ENCODE results near the gene UBE2M.
"Not testable (repeated sequence)": the region's sequence is repeated elsewhere in the genome, so short reads cannot be mapped to it uniquely, and the experiment has no call there.

UBE2M gene

DNA sequence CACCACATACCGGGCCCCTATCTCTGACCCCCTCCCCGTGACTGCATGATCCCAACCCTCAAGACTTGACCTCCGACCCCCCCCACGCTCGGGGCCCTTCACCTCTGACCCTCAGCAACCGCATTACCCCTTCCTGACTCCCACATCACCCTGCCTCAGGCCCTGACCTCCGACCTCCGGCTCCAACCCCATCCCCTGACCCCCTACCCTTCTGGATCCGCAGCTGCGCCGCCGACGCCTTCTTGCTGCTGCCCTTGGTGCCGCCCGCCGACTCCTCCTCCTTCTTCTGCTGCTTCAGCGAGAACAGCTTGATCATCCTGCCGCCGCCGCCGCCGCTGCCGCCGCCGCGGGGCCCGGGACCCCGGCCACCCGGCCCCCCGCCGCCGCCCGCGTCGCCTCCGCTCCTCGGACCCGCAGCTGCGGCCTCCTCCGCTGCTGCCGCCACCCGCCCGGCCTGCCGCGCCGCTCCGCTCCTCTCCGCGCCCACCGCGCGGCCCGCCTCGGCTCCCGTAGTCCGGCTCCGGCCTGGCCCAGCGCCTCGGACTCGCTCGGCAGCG is at the start of gene UBE2M:
UBE2M (minus strand) TSS at position 546 of the 557 bp plus-strand sequence; CDS start at position 316, 230 bp downstream.
- no peak for DNase-seq

DNA sequence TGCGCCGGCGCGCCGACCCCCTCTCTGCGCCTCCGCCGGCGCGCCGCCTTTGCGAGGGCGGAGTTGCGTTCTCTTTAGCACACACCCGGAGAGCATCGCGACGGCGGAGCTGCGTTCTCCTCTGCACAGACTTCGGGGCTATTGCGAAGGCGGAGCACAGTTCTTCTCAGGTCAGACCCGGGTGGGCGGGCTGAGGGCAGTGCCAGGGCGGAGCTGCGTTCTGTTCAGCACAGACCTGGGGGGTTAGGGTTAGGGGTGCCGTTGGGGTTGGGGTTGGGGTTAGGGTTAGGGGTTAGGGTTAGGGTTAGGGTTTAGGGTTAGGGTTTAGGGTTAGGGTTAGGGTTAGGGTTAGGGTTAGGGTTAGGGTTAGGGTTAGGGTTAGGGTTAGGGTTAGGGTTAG is 48.8 kb upstream of the UBE2M start:
- DNase-seq: not testable (repeated sequence)

DNA sequence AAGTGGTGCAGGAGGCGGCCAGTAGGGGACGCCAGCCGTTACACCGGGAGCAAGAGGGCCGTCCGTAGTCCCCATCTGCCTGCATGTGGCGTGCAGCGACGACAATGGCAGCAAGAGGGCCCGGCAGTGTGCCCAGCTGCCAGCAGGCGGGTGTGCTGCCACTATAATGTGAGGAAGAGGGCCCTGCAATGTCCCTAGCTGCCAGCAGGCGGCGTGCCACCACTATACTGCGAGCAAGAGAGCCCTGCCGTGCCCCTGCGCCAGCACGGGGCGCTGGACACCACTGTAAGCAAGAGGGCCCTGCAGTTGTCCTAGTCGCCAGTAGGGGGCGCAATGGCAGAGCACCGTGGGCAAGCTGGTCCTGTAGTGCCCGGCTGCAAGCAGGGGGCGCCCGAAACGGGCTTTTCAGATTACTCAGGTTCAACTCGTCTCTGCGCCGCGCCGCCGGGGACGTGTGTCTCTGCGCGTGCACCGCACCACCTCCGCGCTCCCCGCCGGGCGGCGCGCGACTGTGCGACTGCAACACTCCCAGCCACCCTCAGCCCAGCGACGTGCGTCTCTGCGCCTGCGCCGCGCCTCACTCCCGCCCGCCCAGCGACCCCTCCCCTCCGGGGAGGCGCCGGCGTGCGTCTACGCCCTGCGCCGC is 48.0 kb upstream of the UBE2M start:
- not testable (repeated sequence) for DNase-seq

DNA sequence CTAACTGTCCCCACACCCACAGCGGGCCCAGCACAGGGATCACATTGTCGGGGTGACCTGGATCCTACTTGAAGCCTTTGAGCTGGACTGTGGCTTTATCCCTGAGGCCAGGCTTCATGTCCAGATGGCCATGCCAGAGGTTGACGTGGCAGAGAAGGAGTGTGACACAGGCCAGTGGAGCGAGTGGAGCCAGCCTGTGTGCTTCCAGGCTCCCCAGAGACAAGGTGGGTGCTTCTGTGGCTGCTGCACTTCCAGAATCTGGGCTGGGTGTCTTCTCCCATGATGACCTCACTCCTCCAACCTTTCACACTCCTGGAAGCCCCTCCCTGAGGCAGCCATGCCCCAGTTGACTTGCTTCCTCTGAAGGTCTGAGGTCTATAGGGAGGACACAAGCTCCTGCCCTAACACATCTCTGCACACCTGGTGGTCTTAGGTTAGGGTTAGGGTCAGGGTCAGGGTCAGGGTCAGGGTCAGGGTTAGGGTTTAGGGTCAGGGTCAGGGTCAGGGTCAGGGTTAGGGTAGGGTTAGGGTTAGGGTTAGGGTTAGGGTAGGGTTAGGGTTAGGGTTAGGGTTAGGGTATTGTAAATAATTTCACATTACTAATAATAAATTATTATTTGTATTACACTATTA is 27.8 kb upstream of the UBE2M start:
- no peak for DNase-seq

DNA sequence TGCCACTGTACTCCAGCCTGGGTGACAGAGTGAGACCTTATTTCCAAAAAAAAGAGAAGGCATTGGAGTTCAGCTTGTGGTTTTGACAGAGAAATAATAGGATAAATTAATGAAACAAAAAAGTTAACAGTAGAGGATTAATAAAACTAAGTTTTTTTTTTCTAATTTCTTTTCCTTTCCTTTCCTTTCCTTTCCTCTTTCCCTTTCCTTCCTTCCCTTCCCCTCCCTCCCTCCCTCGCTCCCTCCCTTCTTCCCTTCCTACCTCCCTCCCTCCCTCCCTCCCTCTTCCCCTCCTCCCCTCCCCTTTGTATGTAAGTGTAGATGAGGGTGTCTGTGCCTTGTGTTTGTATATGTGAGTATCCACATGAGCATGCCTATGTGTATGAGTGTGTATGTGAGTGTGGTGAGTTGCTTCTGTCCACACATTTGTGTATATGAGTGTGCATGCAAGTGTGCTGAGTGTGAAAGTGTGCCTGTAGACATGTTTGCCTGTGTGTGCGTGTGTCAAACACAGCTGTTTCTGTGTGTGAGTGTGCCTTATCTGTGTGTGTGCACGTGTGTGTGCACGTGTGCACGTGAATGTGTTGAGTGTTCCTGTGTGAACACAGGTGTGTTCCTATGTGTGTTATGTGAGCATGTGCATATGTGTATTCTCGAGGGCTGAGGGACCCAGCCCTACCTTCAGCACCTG is 27.2 kb upstream of the UBE2M start:
- no peak for DNase-seq

DNA sequence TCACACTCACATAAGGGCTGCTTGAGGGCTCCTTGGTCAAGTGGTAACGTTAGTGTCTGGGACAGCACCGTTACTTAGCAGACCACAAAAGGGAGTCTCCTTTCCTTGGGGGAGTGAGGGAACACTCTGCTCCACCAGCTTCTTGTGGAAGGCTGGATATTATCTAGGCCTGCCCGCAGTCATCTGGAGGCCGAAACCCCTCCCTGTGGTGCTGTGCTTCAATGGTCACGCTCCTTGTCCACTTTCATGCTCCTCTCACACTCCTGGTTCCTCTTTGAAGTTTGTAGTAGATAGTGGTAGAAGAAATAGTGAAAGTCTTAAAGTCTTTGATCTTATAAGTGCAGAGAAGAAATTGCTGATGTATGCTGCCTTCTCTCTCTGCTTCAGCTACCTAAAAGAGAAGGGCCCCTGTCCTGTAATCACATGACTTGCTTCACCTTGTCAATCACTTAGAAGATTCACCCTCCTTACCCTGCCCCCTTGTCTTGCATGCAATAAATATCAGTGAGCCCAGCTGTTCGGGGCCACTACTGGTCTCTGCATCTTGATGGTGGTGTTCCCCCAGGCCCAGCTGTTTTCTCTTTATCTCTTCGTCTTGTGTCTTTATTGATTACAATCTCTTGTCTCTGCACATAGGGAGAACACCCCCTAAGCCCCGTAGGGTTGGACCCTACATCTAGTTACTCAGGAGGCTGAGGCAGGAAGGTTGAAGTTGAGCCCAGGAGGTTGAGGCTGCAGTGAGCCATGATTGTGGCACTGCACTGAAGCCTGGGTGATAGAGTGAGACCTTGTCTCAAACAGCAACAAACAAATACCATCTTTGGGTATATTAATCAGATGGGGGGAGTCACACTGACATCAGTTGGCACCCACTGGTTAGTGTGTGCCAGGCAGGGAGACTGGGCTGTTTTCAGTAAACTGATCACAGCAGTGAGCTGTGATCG is 26.4 kb upstream of the UBE2M start:
- no peak for DNase-seq

DNA sequence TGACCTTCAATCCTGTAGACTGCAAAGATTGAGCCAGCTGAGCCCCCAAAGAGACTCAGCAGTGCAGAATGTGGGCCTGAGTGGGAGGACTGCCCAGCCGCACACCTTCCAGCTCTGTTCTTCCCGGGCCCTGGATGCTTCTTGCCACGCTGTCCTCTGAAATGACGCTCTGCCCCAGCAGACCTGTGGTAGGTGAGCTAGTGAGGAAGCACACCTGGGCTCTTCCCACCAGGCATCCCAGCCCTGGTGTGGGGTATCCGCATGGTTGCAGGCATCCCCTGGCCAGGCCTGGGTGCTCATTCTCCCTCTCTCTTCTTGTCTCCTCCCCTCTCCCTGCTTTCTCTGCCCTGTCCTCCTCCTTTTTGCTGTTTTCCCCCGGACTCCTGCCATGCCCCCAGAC is 24.6 kb upstream of the UBE2M start:
- no peak for DNase-seq

DNA sequence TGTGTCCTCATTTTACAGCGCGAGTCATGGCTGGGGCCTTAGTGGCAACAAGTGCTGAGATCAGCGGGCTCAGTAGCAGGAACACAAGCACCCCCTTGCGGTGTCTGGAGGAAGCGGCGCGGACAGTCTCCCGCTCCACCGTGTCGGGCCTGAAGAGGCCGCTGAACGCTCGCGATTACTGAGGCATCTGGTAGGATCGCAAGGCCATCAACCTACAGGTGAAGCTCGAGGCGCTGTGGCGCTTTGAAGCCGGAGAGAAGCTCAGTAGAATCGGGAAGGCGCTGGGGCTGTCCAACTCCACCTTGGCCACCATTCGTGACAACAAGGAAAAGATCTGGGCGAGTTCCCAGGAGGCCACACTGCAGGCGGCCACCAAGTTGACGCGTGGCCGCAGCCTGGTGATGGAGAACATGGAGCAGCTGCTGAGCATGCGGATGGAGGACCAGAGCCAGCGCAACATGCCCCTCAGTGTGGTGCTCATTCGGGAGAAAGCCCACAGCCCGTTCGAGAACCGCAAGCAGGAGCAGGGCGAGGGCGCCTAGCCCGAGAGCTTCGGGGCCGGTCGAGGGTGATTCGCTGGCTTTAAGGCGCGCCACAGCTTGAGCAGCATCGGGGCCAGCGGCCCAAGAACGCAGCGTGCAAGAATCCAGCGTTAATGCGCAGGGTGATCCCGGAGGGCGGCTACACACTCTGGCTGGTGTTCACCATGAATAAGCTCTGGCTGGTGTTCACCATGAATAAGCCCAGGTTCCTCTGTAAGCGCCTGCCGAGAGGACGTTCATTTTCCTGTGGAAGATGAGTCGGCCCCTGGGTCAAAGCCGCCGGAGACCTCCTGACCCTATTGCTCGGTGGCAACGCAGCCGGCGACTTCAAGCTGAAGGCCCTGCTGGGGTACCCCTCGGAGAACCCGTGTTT is 23.1 kb upstream of the UBE2M start:
- no peak for DNase-seq

DNA sequence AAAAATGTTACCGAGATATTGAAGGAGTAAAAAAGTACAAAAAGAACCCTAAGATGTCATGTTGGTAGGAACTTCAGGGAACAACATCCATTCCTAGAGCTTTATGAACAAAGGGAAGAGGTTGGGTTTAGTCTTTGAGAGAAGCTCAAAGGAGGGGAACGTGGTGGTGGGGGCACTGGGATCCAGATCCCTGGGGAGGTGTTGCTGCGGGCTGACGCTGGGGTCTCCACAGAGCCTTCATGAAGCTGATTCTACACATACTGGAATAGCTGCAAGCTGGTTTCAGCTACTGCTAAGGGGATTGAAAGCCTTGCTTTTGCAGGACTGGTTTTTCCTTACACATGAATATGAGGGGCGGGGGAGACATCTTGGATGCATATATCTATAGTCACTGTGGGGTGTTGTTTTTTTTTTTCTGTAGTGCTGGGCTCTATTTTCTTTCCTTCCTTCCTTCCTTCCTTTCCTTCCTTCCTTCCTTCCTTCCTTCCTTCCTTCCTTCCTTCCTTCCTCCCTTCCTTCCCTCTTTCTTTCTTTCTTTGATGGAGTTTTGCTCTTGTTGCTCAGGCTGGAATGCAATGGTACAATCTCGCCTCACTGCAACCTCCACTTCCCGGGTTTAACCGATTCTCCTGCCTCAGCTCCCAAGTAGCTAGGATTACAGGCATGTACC is 21.2 kb upstream of the UBE2M start:
- DNase-seq: no peak

DNA sequence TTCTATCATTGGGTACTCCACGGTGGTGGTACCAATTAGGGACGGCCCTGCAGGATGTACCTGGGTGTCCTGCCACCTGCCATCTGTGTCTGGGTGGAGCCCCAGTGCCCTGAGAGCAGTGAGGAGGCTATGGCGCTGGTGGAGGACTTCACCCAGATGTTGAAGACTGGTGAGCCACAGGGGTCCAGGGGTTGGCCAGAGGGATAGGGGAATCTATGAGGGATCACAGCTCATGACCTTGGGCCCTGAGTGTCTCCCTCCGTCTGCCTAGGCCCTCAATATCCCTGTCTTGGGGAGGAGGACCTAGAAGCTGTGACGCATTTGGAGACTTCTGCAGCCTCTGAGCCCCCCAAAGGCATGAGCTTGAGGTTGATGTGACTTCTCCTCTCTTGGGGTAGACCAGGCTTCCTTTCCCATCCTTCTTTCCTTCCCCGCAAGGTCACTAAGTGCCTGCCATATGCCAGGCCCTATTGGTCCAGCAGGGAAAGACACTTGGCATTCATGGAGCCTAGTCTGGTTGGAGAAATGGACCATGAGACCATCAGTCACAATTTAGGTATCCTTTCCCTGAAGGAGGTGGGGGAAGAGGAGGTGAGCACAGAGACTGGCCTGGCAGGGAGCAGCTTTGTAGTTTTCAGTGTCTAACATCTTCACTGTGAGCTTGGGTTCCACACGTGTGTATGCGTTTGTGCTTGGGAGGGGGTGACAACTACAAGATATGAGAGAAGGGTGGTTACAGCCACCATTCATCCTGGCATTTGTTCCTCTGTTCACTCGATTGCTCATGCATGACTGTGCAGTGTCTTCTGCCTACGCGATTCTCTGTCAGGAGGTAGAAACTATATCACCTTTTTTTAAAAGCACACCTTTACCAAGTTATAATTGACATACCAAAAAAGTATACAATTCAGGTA is 19.9 kb upstream of the UBE2M start:
- no peak for DNase-seq

DNA sequence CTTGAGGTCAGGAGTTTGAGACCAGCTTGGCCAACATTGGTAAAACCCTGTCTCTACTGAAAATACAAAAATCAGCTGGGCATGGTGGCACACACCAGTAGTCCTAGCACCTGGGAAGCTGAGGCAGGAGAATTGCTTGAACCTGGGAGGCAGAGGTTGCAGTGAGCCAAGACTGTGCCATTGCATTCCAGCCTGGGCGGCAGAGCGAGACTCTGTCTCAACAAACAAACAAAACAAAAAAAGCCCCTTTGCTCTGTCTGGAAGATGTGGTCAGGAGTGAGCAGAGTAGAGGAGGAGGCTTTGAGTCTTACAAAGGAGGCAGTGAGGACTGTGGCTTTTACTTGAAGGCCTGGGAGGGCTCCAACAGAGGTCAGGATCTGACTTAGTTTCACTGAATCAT is 19.2 kb upstream of the UBE2M start:
- DNase-seq: not testable (repeated sequence)

DNA sequence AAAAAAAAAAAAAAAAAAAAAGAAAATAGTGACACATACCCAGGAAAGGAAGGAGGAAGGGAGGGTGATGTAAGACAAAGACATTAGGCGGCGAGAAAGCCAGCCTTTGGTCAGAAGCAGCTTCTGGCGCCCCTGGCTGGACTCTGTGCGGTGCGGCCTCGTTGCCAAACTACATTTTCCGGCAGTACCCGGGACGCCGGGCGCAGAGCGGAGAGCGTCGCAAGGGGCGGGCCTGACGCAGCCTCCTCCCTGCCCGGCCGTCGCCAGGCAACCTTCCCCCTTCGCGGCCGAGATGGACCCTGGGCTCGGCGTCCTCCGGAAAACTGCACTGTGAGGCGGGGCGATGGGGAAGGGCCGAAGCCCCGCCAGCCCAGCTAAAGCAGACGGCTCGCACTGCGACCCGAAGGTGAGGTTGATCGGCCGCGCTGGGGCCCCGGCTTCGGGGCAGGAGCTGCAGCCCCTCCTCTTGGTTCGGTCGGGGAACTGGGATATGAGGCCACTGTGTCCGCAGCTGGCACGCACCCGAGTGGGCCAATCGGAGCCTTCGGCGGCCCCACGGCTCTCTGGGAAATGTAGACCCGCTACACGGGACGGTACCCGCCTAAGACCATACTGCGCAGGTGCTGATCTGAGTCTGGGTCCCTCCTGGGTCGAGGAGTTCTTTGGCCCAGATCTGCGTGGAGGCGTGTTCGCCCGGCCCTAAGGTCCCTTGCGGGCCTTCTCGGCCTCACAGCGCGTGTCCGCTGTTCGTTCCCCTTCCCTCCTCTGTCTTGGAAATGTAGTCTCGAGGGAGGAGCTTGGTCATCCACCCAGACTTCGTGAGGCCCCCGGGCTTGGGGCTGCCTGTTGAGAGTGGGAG is 17.0 kb upstream of the UBE2M start:
- no peak for DNase-seq

DNA sequence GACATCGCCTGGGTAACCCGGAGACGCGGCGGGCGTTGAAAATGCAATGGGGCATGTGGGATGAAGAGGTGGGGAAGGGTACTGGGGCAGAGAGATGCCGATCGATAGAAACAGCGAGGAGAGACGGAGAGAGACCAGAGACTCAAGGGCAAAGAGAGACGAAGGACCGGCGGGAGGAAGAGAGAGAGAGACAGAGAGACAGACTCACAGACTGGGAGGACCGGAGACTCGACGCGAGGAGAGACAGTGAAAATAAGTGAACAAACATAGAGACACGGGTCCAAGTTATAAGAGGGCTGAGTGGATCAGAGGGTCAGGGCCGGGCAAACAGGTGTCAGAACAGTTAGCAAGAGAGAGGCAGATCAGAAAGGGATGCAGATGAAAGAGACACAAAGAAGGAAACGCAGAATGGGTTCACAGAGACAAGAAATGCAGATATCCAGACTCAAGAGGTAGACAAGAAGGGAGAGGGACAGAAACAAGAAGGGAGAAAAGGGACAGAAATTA is 15.3 kb upstream of the UBE2M start:
- DNase-seq: no peak

DNA sequence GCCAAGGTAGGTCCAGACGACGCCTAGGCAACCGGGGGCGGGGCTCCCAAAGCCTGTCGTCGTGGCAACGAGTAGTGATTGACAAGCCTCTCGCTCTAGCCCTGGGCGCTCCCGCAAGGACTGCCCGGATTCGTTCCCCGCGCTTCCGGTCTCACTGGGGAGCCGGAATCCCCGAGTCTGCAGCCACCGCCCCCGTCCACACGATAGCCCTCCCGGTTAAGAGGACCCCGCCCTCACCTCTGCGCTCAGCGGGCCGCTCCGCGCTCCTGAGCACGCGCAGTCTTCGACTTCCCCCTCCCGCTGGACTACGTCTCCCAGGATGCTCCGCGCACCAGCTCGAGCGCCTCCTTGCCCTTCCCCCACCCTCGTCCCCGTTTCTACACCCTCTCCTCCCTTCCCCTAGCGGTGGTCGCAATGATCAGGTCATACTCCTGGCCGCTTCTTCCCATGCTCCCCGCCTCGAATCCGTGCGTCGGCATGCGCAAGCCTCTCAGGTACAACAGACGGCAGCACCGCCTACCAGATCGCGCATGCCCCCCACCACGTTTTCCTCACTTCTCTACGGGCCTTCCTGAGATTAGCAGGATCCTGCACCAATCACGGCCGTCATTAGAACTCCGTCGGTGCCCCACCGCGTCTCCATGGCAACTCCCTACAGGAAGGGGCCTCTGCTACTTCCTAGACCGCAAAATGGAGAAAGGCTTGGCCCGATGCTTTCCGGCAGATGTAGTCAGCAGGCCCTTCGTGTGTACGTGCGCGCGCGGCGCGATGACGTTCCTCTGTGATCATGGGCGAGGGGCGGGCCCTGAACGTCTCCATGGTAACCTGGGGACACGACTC is 14.6 kb upstream of the UBE2M start, which contains the start of gene MZF1:
MZF1 (minus strand) TSS at position 518 of the 840 bp plus-strand sequence. CDS start 1,946 bp downstream, outside the sequence.
- DNase-seq: no peak

DNA sequence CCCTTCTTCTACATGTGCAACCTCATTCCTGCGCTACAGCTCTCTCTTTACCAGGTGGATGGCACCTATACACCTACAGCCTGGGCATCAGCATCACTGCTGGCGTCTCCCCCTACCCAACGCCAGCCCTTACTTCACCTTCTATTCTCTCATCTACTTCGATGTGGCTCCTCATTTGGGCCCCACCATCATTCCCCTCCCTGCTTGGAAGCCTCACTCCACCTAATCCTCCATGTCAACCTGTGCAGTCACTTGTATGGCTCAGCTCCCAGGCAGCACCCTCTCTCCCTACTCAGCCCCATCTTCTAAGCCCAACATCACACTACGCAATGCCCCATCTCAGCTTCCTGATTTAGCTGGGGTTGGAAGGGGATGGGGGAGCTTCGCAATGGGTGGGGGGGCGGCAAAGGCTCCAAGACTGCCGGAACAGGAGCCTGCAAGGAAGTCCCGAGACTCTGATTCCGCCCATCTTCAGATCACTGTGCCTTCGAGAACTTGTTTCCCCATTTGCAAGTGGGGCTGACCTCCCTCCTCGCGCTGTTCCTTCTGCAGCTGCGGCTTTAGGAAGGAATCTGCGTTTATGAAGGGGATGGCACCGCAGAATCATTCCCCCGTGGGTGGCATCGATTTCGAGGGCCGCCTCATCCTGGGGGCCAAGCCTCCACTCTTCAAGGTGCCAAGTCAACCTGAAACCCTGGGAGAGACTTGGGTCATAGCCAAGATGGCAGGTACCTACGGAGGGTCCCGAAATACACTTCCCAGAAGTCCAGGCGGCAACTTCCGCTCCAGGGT is 13.8 kb upstream of the UBE2M start:
- no peak for DNase-seq

DNA sequence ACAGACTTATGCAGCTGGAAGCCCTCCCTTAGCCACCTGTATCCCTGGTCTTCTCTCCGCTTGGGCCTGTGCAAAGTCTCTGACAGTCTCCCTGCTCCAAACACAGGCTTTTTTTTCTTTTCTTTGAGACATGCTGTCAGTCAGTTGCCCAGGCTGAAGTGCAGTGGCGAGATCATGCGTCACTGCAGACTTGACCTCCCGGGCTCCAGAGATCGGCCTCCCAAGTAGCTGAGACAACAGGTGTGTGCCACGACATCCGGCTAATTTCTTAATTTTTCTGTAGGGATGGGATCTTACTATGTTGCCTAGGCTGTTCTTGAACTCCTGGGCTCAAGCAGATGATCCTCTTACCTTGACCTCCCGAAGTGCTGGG is 13.2 kb upstream of the UBE2M start:
- no peak for DNase-seq
